ENCODE results near the gene FAM3A. TPM values are rescaled to one million over a fixed set of nuclear protein-coding genes. Genes with fewer than 3 reads are reported as not detected.
A peak's percentile ranks its signal among the peaks of the same experiment; 100 is the strongest.

FAM3A gene
- total and polyA plus RNA-seq, 10 of the 15 experiments (the other 5 are each of a cell fraction or from before 2014, with no cell fraction given), result 0.29 to 21.1 (median 11.4) TPM

DNA sequence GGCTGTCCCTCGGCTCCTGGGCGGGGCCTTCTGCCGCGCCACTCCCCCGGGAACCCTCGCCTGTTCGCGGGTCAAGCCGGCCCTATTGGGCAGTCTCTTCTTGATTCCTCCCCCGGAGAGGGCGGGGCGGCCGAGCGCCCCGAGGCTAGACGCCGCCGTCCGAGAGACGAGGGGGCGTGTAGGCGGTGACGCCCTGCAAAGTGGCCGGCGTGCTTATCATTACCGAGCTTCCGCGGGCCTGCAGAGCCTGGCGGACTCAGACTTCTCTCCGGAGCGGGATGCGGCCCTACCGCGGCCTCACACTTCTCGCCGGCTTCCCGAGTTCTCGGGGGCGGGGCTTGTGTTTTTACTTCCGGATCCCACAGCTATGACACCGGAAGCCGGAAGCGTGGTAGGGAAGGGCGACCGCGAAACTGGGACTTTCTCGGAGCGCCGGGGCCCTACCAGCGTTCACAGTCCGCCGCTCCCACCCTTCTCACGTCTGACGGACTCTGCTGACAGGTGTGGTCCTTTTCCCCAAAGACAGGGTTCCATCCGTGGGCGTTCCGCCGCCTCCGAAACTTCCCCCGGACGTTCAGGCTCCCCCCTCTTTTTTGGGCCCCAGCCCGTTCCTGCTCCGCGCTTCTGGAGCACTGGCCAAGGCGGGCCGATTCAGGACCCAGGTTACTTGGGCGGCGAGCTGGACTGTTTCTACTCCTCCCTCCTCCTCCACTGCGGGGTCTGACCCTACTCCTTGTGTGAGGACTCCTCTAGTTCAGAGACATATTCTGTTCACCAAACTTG lies 31.4 kb upstream of the FAM3A start, which contains the start of gene IKBKG (continued):
- TF ChIP-seq, protein P1, sequence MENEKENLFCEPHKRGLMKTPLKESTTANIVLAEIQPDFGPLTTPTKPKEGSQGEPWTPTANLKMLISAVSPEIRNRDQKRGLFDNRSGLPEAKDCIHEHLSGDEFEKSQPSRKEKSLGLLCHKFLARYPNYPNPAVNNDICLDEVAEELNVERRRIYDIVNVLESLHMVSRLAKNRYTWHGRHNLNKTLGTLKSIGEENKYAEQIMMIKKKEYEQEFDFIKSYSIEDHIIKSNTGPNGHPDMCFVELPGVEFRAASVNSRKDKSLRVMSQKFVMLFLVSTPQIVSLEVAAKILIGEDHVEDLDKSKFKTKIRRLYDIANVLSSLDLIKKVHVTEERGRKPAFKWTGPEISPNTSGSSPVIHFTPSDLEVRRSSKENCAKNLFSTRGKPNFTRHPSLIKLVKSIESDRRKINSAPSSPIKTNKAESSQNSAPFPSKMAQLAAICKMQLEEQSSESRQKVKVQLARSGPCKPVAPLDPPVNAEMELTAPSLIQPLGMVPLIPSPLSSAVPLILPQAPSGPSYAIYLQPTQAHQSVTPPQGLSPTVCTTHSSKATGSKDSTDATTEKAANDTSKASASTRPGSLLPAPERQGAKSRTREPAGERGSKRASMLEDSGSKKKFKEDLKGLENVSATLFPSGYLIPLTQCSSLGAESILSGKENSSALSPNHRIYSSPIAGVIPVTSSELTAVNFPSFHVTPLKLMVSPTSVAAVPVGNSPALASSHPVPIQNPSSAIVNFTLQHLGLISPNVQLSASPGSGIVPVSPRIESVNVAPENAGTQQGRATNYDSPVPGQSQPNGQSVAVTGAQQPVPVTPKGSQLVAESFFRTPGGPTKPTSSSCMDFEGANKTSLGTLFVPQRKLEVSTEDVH (IDR thresholded peaks at IDR 0.05; ENCODE audit: low read depth, partially characterized antibody), result peak; percentile 86
- TF ChIP-seq EED (IDR thresholded peaks at IDR 0.05; ENCODE audit: low read depth) (0 out of 2 replicates have a peak, but pooled peaks have one; percentile 19), PAX5 (IDR thresholded peaks at IDR 0.05; ENCODE audit: borderline replicate concordance, low read depth, low read length) (peak; percentile 72; the same call in 1 of the 2 replicates), GATAD2B (conservative IDR thresholded peaks at IDR 0.05; ENCODE audit: low read depth) (peak; percentile 63), TCF12 (IDR thresholded peaks at IDR 0.05; ENCODE audit: low read depth, low read length) (0 out of 2 replicates have a peak, but pooled peaks have one; percentile 11), NRF1 (conservative IDR thresholded peaks at IDR 0.05; ENCODE audit: low read depth, low read length) (no peak), POLR2A (IDR thresholded peaks at IDR 0.05; ENCODE audit: low read depth, low read length) (peak; percentile 67), ZNF274 (IDR thresholded peaks at IDR 0.05; ENCODE audit: insufficient read depth, insufficient read length) (no peak), RBBP5 (conservative IDR thresholded peaks at IDR 0.05) (no peak), CHD2 (IDR thresholded peaks at IDR 0.05; ENCODE audit: borderline replicate concordance, low read depth, low read length) (peak; percentile 86), TCF3 (IDR thresholded peaks at IDR 0.05; ENCODE audit: borderline replicate concordance, insufficient read depth, low read depth, low read length) (0 out of 2 replicates have a peak, but pooled peaks have one; percentile 22), GABPA (IDR thresholded peaks at IDR 0.05; ENCODE audit: low read depth) (peak; percentile 93), MEF2B (IDR thresholded peaks at IDR 0.05; ENCODE audit: partially characterized antibody, poor library complexity, severe bottlenecking) (no peak)
- TF ChIP-seq, protein P2, sequence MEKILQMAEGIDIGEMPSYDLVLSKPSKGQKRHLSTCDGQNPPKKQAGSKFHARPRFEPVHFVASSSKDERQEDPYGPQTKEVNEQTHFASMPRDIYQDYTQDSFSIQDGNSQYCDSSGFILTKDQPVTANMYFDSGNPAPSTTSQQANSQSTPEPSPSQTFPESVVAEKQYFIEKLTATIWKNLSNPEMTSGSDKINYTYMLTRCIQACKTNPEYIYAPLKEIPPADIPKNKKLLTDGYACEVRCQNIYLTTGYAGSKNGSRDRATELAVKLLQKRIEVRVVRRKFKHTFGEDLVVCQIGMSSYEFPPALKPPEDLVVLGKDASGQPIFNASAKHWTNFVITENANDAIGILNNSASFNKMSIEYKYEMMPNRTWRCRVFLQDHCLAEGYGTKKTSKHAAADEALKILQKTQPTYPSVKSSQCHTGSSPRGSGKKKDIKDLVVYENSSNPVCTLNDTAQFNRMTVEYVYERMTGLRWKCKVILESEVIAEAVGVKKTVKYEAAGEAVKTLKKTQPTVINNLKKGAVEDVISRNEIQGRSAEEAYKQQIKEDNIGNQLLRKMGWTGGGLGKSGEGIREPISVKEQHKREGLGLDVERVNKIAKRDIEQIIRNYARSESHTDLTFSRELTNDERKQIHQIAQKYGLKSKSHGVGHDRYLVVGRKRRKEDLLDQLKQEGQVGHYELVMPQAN (conservative IDR thresholded peaks at IDR 0.05), result peak; percentile 53; the same call in 1 of the 2 replicates
- TF ChIP-seq, protein P3, sequence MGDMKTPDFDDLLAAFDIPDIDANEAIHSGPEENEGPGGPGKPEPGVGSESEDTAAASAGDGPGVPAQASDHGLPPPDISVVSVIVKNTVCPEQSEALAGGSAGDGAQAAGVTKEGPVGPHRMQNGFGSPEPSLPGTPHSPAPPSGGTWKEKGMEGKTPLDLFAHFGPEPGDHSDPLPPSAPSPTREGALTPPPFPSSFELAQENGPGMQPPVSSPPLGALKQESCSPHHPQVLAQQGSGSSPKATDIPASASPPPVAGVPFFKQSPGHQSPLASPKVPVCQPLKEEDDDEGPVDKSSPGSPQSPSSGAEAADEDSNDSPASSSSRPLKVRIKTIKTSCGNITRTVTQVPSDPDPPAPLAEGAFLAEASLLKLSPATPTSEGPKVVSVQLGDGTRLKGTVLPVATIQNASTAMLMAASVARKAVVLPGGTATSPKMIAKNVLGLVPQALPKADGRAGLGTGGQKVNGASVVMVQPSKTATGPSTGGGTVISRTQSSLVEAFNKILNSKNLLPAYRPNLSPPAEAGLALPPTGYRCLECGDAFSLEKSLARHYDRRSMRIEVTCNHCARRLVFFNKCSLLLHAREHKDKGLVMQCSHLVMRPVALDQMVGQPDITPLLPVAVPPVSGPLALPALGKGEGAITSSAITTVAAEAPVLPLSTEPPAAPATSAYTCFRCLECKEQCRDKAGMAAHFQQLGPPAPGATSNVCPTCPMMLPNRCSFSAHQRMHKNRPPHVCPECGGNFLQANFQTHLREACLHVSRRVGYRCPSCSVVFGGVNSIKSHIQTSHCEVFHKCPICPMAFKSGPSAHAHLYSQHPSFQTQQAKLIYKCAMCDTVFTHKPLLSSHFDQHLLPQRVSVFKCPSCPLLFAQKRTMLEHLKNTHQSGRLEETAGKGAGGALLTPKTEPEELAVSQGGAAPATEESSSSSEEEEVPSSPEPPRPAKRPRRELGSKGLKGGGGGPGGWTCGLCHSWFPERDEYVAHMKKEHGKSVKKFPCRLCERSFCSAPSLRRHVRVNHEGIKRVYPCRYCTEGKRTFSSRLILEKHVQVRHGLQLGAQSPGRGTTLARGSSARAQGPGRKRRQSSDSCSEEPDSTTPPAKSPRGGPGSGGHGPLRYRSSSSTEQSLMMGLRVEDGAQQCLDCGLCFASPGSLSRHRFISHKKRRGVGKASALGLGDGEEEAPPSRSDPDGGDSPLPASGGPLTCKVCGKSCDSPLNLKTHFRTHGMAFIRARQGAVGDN (IDR thresholded peaks at IDR 0.05), result no peak
- TF ChIP-seq, protein P4, sequence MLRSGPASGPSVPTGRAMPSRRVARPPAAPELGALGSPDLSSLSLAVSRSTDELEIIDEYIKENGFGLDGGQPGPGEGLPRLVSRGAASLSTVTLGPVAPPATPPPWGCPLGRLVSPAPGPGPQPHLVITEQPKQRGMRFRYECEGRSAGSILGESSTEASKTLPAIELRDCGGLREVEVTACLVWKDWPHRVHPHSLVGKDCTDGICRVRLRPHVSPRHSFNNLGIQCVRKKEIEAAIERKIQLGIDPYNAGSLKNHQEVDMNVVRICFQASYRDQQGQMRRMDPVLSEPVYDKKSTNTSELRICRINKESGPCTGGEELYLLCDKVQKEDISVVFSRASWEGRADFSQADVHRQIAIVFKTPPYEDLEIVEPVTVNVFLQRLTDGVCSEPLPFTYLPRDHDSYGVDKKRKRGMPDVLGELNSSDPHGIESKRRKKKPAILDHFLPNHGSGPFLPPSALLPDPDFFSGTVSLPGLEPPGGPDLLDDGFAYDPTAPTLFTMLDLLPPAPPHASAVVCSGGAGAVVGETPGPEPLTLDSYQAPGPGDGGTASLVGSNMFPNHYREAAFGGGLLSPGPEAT (IDR thresholded peaks at IDR 0.05; ENCODE audit: low read depth), result peak; percentile 75; the same call in 1 of the 2 replicates
- TF ChIP-seq, protein P5, sequence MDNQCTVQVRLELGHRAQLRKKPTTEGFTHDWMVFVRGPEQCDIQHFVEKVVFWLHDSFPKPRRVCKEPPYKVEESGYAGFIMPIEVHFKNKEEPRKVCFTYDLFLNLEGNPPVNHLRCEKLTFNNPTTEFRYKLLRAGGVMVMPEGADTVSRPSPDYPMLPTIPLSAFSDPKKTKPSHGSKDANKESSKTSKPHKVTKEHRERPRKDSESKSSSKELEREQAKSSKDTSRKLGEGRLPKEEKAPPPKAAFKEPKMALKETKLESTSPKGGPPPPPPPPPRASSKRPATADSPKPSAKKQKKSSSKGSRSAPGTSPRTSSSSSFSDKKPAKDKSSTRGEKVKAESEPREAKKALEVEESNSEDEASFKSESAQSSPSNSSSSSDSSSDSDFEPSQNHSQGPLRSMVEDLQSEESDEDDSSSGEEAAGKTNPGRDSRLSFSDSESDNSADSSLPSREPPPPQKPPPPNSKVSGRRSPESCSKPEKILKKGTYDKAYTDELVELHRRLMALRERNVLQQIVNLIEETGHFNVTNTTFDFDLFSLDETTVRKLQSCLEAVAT (IDR thresholded peaks at IDR 0.05), result peak; percentile 46; the same call in 1 of the 2 replicates
